GM21515 (cell line): Measurements from ENCODE around the gene QSOX2.
A peak's percentile ranks its signal among the peaks of the same experiment; 100 is the strongest.
"Not testable (repeated sequence)": the region's sequence is repeated elsewhere in the genome, so short reads cannot be mapped to it uniquely, and the experiment has no call there.

ENCODE experiments used
- ATAC-seq: cut with Tn5 transposase; IDR thresholded peaks from one replicate; pipeline ENCODE4 v1.9.1; 2021; ENCODE audit not compliant: unreplicated experiment

QSOX2 gene

DNA sequence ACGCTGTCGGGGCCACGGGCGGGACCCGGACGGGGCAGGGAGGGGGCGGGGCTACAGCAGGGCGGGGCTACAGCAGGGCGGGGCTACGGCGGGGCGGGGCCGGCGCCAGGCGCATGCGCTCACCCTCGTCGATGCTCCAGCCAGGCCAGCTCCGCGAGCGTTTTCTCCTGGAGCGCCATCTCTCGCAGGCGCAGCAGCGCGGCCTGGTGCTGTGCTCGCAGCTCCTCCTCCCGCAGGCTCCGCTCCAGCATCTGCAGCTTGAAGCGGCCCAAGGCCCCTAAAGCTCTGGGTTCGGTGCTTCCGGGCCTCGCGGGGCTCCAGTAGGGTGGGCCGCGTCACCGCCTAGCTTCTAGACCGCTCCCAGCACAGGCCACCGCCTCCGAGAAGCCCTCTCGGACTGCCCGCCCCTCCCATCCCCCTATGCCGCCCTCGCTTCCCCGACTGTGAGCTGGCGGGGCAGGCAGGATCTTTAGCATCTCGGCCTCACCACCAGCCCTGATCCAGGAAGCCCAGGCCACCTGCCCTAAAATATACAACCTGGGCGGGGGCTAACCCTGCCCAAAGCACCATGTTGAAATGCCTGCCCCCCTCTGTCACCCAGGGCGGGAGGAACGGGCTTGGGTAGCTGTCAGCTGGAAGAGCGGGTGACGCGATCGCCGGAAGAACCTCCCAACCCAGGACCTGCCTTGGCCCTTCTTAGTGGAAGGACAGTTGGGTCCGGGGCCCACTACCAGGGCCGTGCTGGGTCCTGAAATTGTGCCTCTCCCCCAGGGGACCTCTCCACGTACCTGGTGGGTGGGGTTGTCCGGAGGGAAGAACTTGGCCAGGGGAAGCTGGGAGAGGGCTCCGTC is 21.9 kb upstream of the QSOX2 start:
- ATAC-seq, result peak; percentile 73

DNA sequence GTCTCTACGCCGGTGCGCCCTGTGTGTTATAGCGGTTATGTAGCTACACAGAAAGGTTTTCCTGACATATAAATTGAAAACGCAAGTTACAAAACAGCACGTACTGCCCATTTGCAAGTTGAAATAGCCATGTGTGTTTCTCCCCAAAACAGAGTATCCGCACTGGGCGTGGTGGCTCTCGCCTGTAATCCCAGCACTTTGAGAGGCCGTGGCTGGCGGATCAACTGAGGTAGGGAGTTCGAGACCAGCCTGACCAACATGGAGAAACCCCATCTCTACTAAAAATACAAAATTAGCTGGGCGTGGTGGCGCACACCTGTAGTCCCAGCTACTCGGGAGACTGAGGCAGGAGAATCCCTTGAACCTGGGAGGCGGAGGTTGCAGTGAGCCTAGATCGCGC is 21.0 kb upstream of the QSOX2 start:
- ATAC-seq, result not testable (repeated sequence)

DNA sequence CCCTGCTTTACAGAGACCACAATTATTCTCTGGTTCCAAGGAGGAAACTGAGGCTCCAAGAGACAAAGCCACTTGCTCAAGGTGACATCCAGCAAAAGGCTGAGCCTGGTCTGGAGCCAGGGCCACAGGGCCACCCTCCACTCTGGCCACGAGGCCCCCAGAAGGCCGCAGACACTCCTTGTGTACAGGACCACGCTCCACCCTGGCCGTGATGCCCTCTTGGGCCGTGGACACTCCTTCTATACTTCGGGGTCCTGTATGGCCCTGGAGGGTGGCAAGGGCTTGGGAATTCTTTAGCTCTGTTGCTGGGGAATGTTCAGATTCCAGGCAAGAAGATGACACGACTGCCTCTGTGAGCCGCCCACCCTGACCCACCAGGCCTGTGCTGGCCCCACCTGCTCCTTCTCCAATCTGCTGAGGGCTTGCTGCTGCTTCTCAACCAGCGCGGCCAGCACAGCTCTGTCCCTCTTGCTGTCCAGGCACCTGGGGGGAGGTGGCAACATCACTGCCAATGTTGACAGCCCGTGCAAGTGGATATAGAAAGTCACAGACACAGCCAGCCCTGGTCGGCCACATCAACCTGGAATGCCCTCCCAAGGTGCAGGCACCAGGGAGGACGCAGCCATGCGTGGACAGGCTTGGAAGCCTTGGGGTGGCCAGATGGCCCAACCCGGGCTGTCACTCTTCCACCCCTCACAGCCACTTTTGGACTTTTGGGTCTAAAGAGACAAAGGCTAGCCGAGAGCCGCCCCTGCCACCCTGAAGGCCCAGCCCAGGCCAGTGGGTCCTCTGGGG is 20.1 kb upstream of the QSOX2 start:
- no peak for ATAC-seq

DNA sequence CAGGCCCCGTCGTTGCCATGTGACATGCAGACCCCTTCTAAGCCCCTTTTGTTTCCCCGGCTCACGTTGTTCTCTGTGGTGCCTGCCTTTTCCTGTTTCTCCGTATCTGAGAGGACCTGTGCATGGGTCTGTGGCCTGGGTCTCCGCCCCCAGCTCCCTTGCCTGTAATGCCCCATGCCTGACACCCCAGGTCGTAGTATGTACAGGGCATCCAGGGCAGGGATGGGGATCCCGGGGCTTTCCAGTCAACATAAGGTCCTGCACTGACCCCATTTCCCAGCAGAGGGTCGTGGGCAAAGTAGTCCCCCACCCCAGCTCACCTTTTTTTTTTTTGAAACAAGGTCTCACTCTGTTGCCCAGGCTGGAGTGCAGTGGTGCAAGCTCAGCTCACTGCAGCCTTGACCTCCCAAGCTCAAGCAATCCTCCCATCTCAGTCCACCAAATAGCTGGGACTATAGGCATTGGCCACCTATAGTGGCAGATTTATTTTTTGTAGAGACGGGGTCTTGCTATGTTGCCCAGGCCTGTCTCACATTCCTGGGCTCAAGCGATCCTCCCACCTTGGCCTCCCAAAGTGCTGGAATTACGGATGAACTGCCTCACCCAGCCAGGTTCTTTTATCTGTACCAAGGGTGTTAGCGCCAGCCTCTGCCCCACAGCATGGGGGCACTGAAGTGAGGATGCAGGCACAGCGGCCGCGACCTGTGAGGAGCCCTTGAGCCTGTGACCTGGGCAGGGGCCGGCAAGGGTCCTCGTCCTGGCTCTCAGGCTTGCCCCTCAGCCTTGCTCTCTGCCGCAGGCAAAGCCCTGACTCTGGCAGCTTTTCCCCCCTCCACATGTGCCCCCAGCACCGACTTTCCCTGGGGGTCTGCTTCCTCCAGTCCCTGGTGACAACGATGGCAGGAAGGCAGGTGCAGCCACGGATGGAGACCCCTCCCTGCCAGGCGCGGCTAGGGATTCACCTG is 19.1 kb upstream of the QSOX2 start:
- ATAC-seq, result no peak

DNA sequence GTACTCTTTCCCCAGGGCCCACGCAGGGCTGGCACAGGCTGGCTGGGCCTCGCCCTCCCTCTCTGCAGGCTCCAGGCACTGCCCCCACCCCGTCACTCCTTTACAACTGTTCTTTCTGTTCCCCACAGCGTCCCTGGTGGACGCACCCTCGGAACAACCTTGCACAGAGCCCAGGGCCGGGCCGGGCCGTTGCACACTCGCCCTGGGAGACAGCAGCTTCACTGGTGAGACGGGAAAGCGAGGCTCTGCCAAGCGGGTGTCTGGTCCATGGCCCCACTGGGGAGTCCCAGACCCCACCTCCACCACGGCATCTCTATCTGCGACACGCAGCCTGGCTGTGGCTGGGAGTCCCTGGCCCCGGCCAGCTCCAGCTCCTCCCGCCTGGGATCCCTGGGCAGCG is 18.4 kb upstream of the QSOX2 start:
- ATAC-seq, result no peak

DNA sequence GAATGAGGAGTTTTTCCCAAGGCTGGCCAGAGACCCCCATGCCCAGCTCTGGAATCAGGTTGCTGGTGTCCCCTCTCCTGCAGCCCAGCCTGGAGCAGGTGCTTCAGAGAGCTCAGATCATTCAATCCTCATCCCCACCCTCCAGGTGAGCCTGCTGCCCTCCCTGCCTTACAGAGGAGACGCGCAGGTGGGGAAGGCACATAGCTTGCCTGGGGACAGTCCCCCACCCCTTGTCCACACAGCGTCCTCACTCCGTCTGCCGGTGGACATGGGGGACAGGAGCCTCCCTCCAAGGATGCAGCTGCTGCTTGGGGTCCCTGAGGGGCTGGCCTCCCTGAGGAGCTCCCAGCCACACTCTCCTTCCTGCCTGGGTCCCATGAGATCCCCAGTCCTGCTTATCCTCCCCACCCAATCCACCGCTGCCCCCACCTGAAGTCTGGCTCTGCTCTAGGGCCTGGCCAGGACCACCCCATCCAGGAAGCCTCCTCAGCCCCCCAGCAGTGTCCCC is 17.1 kb upstream of the QSOX2 start:
- ATAC-seq, result no peak

DNA sequence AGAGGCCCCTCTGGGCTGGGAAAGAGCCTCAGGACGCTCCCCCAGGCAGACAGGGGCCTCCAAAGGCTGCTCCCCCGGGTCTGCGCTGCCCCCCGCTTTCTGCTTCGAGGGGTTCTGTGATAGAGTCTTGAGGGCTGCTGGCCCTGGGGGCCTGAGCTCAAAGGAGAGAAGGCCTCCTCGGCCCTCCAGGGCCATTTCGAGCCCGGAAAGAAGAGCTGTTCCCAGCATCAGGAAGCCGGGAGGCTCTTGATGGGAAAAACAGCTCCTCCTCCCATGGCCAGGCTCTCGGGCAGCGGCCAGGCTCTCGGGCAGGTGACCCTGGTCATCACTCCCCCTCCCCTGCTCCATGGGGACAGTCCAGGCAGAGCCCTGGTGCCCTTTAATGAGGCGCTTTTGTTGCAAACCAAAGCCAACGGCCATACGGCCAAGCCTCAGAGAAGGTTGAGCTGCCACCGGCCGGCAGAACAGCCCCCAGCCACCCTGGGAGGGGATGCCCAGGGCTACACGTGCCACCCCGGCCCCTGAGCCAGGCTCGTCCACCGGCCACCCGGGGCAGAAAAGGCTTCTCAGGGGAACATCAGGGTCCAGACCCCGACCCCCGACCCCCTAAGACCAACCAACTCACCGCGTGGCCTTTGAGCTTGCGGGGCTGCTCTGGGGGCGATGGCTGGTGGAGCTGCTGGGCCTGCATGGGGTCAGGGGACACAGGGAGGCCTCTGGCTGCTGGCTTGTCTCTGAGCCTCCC is 16.2 kb upstream of the QSOX2 start:
- ATAC-seq, result no peak

DNA sequence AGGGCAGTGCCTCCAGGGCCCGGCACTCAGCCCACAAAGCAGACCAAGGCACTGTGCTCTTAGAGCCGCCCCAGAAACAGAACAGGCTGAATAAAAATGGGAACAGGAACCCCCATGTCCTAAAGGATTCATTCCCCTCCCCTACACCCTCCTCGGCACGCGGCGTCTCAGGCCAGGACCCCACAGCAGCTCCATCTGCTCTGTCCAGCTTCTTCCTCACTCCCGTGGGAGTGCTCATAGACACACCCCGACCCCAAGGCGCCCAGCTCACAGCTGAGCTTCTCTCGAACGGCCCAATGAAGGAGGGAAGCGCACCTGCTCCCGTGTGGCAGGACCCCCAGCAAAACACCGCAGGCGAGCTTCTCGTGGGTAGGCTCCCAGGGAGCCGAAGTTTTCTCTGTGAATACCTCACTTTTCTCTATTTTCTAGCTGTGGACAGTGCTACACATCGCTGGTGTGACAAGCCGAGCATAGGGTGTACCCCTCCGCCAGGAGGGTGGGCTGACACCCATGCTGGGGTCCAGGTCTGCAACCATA is 15.4 kb upstream of the QSOX2 start:
- no peak for ATAC-seq

DNA sequence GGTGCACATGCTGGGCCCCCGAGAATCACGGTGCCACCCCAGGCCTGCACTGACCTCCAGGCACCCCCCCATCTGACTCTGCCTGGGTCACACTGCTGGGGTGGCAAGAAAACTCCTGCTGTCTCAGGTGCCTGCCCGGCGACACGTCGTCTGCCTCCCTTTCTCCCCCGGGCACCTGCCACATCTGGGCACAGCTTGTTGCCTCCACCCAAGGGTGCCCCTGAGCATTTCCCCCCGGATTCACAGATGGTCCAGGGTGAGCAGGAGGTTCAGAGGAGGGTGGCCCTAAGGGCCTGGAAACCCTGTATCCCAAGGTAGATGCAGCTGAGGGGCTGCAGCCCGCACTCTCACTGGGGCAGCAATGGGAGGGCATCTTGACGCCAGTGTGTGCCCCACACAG is 14.9 kb upstream of the QSOX2 start:
- no peak for ATAC-seq

DNA sequence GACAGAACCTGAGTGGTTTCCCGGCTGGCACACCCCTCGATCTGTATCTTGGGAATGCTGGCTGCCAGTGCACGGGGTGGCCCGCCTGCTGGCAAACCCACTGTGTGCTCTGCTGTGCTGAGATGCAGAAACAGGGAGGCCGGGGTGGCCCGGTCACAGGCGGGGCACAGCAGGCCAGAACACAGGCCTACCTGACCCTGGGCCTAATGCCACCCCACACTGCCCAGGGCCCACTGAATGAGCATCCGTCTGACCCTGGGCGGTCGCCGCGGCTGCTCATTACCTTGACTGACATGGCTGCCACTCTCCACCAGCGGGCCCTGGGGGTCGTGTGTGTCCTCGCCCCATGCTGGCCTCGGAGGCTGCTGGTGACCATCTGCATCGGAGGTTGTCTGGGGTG is 14.2 kb upstream of the QSOX2 start:
- ATAC-seq, result no peak

DNA sequence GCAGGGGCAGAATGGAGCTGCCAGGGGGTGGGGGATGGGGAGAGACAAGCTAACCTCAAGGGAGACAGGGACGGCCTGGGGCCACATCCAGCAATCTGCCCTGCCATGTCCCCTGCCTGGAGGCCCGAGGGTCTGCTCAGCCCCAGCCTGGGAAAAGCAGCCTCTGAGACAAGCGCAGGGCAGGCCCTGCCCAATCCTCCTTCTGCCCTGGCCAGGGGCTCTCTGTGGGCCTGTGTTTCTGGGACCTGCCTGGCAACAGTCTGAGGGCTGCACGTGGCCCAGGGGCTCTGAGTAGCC is 13.9 kb upstream of the QSOX2 start:
- no peak for ATAC-seq

DNA sequence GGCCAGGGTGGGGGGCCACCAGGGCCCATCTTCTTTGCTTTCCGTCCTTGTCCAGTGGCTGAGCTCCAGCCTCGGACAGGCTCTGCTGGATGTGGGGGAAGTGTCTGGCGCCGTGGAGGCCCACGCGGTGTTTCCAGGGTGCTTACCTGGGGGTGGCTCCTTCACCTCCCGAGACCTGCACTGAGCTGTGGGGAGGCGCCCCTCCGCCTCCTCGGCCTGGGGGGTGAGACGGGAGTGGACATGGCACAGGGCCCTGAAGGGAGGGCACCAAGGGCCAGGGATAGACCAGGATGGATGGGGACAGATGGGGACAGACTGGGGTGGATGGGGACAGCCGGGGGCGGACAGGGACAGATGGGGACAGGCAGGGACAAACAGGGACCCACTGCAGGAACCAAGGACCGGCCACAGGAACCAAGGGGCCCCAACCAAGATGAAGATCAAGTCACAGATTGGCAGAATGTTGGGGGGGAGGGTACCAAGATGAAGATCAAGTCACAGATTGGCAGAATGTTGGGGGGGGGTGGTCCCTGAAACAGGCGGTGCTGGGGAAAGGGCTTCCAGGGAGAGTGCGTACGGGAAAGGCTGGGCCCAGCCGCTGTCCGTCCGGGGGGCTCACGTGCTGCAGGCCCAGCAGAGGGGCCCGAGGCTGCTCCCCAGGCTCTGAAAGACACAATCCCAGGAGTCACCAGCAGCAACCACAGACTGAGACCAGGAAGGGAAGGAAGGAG is 13.3 kb upstream of the QSOX2 start:
- ATAC-seq, result no peak

DNA sequence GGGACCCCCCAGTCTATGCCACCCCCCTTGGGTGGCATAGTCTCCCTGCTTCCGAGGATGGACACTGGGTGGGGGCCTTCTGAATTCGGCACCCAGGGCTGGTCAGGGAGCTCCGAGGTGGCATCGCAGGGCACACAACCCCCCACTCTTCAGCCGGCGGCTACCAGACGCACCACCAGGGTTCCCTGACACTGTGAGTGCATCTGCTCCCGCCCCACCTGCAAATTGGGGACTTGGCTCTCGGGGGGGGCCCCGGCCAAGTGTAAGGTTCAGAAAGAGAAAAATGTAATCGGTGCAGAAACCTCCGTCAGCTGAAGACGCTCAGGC is 12.7 kb upstream of the QSOX2 start:
- ATAC-seq, result no peak

DNA sequence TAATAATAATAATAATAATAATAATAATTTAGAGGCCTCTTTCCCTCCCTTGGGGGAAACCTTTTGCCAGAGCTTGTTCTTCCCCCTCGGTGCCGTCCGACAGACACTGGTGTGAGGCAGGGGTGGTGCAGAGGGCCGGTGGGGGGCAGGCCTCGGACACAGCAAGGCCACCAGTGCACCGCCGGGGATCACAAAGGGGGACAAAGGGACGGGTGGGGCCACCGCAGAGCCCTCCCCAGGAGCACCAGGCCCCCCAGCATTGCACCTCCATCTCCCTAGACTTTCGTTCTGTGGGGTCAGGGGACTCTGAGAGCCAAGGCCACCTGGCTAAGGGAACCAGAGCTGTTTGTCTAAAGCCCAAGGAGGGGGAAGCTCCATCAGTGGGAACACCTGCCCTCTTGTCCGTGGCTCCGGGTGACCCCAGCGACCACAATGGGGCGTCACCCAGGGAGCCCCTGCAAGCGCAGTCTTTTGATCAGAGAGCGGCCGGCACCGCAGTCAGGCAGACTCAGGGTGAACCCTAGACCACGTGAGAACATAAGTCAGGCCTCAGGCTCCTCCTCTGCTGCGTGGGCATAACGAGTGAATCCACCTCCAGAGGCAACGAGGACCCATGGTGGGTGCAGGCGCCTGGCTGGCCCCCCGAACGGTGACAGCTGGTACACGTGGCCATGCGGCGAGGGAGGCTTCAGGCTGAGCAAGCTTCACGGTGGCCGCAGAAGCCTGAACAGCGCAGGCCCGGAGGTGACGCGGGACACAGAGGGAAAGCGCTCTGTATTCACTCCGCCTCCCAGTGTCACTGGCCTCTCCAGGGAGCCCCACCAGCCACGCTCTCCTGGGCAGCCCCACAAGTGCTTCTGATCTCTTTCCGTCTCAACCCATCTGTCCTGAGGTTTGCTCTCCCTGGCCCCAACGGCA is 12.0 kb upstream of the QSOX2 start:
- no peak for ATAC-seq

DNA sequence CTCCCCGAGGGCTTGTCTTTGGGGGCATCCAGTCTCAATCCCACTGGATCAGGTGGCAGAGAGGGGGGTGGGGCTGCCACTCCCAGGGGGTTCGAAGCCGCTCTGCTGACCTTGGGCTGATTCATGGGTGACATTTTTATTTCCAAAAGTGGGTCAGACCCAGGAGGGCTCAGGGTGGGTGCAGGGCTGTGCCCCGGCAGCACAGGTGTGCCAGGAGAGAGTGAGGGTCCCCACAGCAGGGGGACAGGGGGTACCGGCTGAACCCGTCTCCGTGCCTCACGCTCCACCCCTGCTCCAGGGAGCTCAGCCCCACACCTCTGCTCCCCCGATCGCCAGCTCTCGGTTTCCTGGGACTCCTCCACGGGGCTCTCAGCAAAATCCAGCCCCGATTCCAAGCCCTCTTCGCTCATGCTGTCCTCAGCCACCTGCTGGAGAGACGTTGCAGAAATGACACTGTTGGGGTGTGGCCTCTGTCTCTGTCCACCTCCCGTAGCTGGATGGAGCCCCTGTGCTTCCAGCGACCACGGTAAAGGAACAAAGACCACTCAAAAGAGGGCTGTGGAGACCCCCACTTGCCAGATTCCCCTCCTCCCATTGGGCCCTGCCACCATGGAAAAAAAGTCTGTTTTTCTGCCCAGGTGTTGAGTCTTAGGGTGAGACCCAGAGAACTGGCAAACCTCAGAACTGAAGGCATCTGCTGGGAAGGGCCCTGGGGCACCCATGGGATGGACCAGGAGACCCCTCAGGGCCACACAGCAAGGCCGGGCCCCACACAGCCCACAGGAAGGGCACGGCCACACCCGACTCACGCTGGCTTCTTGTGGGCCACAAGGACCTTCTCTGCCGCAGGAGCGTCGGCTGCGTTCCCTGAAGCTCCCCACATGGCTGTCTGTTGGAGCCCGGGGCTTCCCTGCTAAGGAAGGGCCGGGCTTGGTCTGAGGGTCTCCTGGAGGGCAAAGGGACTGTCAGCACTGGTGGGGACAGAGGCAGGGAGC is 10.6 kb upstream of the QSOX2 start:
- no peak for ATAC-seq

DNA sequence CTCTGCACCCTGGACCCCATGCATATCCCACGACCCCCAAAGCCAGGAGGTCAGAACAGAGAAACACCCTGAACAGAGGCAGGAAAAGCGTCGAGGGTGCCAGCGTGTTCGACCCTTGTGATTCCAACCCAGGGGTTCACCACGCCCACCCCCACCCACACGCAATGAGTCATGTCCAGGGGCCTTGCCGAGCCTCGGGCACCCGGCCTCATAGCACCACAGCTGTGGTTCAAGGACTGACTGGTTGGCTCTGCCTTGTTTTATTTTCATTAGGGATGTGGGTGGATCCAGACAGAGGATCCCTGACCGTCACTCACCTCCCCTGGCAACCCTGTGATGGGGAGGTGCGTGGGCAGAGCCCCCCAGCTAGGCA is 9.5 kb upstream of the QSOX2 start:
- no peak for ATAC-seq

DNA sequence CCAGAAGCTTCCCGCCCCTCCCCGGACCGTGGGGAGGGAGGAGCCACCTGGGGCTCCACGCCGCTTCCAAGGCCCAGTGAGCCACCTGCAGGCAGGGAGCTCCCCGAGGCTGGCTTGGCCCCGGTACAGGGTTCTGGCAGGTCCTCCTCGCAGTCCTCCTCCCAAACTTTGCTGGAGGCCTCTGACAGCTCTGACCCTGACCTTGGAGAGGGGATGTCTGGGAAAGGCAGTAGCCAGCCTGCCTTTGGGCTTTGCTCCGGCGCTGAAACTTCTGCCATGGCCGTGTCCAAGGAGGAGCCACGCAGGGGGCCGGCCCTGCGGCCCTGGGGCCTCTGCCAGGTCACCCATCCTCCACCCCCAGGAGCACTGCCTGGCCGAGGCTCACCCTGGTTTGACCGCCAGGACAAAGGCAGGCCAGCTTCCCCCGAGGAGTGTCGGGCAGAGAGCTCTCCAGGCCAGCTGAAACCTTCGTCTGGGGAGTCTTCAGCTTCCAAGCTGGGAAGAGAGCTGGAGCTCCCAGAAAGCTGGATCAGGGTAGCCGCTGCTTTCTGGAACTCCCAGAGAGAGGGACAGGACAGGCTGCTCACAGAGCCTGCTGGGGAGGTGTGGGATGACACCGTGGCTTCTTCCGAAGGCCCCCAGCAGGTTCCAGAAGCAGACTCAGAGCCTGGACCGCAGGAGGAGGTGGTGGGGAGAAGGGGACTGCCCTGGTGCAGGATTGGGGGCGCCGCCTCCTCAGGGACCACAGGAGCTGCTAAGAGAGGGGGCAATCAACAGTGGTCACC is 9.0 kb upstream of the QSOX2 start:
- ATAC-seq, result no peak
